Activated naive CD4-positive, alpha-beta T cell treated with anti-CD3 and anti-CD28 coated beads, Interleukin-2, amount 50 U/mL, for 72 hours (primary cell): ENCODE results near the gene LRP5. TPM values are rescaled to one million over a fixed set of nuclear protein-coding genes. Genes with fewer than 3 reads are reported as not detected.
A peak's percentile ranks its signal among the peaks of the same experiment; 100 is the strongest.
"Not testable (repeated sequence)": the region's sequence is repeated elsewhere in the genome, so short reads cannot be mapped to it uniquely, and the experiment has no call there.

Experiments
- ATAC-seq, 2 donors: fragments of 150-1000 bp; cut with Tn5 transposase; 2 replicates each; pipeline ENCODE4 v1.10.0; 2021; ENCODE audit warnings: mild to moderate bottlenecking in 2 of 2, moderate library complexity in 2 of 2
- DNase-seq, 2 donors: peaks; one replicate each; pipeline ENCODE4 v3.0.0; 2021 to 2022; ENCODE audit warnings: low spot score in 2 of 2
- H3K27ac Mint-ChIP-seq, 2 donors: one replicate each; pipeline ENCODE4 v1.8.0; 2022; ENCODE audit warnings: mild to moderate bottlenecking in 2 of 2, mixed read lengths in 2 of 2
- H3K36me3 Mint-ChIP-seq, 2 donors: one replicate each; pipeline ENCODE4 v1.8.0; 2022; ENCODE audit warnings: mixed read lengths in 2 of 2
- H3K9me3 Mint-ChIP-seq, 2 donors: one replicate each; pipeline ENCODE4 v1.8.0; 2022; ENCODE audit warnings: mixed read lengths in 2 of 2
- total RNA-seq, 2 donors: library from RNA; stranded (reverse); gene quantifications; one replicate each; pipeline ENCODE4 v1.2.3, GENCODE V29; 2022

LRP5 gene
- total RNA-seq, 2 donors from 2014 or later: 8.7 to 14.1 TPM

DNA sequence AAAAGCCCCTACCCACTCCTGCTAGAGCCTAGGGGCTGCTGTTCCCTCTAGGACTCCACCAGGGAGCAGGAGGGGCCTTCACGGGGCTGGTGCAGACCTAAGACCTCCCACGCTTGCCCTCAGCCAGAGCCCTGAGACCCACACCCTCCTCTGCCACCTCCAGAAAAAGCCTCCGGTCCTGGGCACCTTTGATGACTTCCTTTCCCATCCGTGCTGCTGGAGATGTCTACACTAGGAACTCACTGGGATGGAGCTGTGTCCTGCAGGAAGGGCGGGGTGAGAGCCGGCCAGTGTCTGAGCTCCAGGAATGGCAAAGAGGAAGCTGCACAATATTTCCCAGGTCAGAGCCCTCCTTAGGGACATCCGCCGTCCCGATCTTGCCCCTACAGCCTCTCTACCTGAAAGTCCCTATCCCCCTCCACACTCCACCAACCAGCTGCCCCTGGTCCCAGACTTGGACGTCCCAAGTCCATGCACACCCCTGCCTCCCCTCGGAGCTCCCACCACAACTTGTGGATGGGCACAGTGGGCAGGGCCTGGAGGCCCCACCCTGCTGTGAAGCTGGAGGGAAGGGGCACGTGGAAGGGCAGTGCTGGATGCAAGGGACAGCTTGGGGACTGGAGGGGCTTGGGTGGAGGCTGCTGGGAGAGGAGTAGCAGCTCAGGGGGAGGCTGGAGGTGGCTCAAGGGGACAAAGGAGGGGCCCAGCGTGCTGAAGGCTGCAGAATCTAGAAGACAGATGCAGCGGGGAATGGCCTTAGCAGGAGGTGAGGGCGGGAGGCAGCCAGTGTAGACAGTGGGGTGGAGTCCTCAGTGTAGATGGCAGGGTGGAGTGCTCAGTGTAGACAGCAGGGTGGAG is 13.5 kb upstream of the LRP5 start:
- Mint-ChIP-seq H3K27ac (no peak overlapping the region), H3K9me3 (no peaks in the 10 kb centered on the region), H3K36me3 (no peaks in the 10 kb centered on the region)
- ATAC-seq: no peak
- DNase-seq: no peak

DNA sequence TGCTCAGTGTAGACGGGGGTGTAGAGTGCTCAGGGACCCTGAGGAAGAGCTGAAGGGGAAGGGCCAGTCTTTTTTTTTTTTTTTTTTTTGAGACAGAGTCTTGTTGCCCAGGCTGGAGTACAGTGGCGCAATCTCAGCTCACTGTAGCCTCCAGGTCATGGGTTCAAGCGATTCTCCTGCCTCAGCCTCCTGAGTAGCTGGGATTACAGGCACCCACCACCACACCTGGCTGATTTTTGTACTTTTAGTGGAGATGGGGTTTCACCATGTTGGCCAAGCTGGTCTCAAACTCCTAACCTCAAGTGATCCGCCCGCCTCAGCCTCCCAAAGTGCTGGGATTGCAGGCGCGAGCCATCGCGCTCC is 12.9 kb upstream of the LRP5 start:
- H3K9me3 Mint-ChIP-seq, H3K36me3 Mint-ChIP-seq, ATAC-seq, H3K27ac Mint-ChIP-seq, DNase-seq: not testable (repeated sequence)

DNA sequence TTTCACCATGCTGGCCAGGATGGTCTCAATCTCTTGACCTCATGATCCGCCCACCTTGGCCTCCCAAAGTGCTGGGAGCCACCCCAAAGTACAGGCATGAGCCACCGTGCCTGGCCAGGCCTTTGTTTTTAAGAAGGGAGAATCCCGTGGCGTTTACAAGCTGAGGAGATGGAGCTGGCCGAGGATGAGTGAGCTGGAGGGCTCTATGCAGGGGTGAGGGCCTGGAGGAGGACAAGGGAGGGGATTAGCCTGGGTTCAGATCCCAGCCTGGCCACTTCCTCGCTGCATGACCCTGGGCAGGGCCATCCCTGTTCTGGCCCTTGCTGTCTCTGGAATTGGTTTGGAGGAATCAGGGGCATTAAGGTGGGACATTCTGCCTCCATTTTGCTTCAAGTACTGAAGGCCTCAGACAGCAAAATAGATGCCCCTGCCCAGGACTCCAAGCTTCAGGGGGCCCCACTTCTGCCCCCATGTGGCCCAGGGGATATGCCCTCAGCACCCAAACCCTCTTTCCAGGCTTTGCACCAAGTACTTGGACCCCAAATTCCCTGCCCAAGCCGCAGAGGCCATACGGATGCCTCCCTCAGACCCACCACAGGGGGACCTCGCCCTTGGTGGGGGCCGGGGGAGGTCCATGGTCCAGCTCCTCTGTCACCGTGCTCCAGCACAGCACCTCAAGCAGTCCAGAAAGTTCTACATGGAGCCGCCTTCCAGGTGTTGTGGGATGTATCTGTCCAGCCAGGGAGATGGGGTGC is 12.1 kb upstream of the LRP5 start:
- Mint-ChIP-seq H3K9me3 (no peaks in the 10 kb centered on the region), H3K27ac (no peak overlapping the region), H3K36me3 (no peaks in the 10 kb centered on the region)
- DNase-seq: no peak
- no peak for ATAC-seq

DNA sequence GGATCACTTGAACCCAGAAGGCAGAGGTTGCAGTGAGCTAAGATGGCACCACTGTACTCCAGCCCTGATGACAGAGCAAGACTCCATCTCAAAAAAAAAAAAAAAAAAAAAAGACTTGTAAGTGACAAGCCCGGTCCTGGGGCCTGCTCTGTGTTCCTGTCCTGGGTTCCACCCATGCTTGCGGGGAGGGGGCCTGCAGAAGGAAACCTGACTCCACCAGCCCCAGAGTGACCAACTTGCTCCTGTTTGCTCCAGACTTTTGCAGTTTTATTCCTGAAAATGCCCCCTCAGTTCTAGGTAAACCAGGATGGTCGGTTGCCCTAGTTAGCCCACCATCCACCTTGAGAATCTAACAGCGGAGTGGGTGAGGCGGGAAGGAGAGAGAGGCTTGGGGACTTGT is 10.1 kb upstream of the LRP5 start:
- no peaks in the 10 kb centered on the region for H3K9me3 Mint-ChIP-seq
- no peak for ATAC-seq
- H3K27ac Mint-ChIP-seq: no peak overlapping the region
- H3K36me3 Mint-ChIP-seq: no peaks in the 10 kb centered on the region
- no peak for DNase-seq

DNA sequence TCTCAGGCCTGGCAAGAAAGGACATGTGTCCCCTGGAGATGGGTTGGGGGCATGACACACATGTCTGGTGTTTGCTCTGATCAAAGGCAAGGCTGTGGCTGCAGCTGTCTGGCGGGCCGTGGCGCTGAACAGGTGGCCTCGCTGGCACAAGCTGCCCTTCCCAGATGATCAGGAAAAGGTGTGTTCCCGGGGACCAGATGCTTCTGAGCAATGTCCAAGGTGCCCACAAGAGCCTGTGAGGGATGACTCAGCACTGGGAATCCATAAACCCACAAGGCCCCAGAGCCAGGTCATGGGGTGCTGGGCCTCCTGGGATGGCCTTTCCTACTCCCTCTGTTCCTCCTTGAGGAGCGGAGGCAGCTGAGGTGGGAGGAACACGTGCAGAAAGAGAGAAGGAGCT is 9.7 kb upstream of the LRP5 start:
- ATAC-seq: no peak
- H3K27ac Mint-ChIP-seq: no peak overlapping the region
- no peaks in the 10 kb centered on the region for H3K36me3 Mint-ChIP-seq
- DNase-seq: no peak
- H3K9me3 Mint-ChIP-seq: no peaks in the 10 kb centered on the region

DNA sequence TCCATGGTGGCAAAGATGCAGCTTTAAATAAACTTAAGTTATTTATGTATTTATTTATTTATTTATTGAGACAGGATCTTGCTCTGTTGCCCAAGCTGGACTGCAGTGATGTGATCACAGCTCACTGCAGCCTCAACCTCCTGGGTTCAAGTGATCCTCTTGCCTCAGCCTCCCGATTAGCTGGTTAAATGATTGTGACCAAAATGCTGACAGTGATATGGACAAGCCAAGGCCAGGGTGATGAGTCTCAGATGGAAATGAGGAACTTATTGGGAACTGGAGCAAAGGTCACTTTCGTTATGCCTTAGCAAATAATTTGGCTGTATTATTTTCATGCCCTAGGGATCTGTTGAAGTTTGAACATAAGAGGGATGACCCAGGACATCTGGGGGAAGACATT is 9.3 kb upstream of the LRP5 start:
- no peak overlapping the region for H3K27ac Mint-ChIP-seq
- no peak for DNase-seq
- no peaks in the 10 kb centered on the region for H3K9me3 Mint-ChIP-seq
- H3K36me3 Mint-ChIP-seq: no peaks in the 10 kb centered on the region
- no peak for ATAC-seq

DNA sequence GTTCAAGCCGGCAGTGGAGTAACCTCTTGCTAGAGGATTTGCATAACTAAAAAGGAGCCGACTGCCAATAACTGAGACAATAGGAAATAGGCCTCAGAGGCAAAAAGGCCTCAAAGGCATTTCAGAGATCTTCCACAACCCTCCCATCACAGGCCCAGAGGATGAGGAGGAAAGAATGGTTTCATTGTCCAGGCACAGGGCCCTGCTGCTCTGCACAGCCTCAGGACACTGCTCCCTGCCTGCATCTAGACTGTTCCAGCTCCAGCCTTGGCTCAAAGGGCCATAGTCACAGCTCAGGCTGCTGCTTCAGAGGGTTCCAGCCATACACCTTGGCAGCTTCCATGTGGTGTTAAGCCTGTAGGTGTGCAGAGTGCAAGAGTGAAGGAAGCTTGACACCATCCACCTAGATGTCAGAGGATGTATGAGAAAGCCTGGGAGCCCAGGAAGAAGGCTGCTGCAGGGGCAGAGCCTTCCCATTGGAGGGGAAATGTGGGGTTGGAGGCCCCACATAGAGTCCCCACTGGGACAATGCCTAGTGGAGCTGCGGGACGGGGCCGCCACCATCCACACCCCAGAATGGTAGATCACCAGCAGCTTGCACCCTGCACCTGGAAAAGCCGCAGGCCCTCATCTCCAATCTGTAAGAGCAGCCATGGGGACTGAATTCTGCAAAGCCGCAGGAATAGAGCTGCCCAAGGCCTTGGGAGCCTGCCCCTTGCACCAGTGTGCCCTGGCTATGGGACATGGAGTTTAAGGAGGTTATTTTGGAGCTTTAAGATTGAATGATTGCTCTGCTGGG is 8.2 kb upstream of the LRP5 start:
- Mint-ChIP-seq H3K9me3 (no peaks in the 10 kb centered on the region), H3K27ac (peak overlapping the region in 1 of 2 donors; percentile 9), H3K36me3 (no peaks in the 10 kb centered on the region)
- ATAC-seq (no peak), DNase-seq (no peak)

DNA sequence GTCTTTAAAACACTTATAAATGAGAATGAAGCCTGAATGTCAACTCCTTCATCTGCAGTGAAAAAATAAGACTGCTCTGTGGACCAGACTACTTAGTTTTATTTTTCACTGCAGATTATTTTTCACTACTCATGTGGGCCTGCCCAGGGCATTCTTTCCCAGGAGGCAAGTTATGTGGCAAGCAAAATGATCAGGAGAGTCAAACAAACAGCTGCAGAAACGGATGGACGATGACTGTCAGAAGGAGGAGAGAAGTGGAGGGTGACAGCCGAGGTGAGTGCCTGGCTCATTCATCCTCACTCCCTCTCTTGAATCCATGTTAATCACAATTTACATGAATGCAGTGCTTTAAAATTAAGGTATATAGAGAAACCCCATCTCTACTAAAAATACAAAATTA is 5.8 kb upstream of the LRP5 start:
- H3K27ac Mint-ChIP-seq: no peak overlapping the region
- H3K36me3 Mint-ChIP-seq: no peaks in the 10 kb centered on the region
- no peak for ATAC-seq
- H3K9me3 Mint-ChIP-seq: no peaks in the 10 kb centered on the region
- DNase-seq: no peak

DNA sequence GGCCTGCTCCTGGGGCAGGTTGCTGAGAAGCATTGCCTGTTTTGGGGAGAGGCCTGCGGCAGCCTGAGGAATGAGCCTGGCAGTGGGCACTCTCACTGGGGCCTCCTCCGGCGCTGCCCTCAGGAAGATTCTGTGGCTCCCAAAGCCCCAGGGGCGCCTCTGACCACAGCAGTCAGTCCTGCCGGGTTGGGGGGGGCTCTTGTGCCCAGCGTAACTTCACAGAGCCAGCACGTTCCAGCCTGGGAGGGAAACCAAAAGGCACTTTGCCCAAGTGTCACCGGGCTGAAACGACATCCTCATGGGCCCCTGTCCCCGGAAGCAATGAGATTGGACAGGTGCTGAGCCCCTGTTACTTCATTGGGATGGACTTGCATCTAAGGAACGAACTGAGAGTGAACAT is 4.3 kb upstream of the LRP5 start:
- DNase-seq (no peak), ATAC-seq (no peak)
- no peaks in the 10 kb centered on the region for H3K36me3 Mint-ChIP-seq
- no peaks in the 10 kb centered on the region for H3K9me3 Mint-ChIP-seq
- H3K27ac Mint-ChIP-seq: no peak overlapping the region

DNA sequence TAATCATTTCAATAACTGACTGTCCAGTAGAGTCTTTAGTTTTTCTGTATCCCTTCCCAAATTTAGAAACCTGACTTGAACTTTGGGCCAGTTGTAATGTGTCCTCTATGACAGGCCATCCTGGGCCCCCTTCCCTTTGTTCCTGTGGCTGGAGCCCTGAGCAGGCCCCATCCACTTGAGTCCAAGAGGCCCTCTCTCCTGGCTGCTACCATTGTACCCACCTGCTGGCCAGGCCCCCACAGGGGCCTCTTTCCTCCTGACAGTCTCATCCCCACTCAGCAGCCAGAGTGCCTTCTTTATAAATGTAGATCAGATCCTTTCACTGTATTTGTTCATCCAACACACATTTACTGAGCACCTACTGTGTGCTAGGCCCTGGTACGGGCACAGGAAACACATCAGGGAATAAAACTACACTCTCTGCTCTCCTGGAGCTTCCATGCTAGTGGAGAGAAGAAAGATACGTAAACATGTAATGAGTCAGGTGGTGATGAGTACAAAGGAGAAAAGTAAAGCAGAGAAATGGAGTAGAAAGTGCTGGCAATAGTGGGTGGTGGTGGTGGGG is 2.7 kb upstream of the LRP5 start:
- no peaks in the 10 kb centered on the region for H3K9me3 Mint-ChIP-seq
- peaks cover 0 to 5% of the 10 kb centered on the region in 2 donors for H3K36me3 Mint-ChIP-seq
- no peak overlapping the region for H3K27ac Mint-ChIP-seq
- no peak for DNase-seq
- ATAC-seq: no peak

DNA sequence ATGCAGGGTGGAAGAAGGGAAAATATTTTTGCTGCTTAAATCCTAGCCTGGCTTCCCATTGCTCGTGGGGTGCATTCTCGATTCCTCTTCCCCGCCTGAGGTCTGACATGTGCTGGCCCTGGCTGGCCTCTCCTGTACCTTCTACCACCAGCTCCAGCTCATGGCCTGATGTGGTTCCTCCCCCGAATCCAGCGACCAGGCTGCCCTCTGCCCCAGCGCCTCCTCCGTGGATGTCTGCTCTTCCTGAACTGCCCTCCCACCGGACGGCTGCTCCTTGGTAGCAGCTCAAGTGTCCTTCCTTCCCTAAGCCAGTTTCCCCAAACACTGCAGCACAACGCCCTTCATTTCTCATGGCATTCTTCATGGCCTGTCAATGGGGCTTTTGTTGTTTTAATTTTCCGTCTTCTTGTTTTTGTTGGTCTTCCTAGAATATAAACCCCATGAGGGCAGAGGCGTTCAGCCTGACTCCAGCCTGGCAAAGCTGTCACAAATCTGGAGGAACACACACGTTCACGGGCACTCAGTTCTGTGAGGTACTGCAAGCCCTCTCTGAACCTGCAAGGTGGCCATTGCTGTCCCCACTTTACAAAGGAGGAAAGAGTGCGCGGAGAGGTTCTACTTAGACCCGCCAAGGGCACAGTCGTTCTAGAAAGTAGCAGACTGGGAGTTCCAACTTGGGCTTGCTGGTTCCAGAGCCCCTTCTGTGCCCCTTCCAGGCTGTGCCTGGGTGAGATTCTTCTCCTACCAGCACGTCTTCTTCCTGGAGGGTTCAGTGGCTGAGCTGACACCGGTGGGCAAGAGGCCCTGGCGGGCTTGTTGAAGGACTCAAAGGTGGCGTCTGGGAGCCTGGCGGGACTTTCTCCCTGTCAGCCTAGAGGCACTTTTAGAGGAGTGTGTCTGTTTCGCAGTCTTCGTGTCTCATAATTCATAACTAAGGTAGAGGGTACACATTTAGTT is 953 bp upstream of the LRP5 start:
- H3K27ac Mint-ChIP-seq: no peak overlapping the region
- peaks cover 0 to 5% of the 10 kb centered on the region in 2 donors for H3K36me3 Mint-ChIP-seq
- DNase-seq: no peak
- no peaks in the 10 kb centered on the region for H3K9me3 Mint-ChIP-seq
- no peak for ATAC-seq

DNA sequence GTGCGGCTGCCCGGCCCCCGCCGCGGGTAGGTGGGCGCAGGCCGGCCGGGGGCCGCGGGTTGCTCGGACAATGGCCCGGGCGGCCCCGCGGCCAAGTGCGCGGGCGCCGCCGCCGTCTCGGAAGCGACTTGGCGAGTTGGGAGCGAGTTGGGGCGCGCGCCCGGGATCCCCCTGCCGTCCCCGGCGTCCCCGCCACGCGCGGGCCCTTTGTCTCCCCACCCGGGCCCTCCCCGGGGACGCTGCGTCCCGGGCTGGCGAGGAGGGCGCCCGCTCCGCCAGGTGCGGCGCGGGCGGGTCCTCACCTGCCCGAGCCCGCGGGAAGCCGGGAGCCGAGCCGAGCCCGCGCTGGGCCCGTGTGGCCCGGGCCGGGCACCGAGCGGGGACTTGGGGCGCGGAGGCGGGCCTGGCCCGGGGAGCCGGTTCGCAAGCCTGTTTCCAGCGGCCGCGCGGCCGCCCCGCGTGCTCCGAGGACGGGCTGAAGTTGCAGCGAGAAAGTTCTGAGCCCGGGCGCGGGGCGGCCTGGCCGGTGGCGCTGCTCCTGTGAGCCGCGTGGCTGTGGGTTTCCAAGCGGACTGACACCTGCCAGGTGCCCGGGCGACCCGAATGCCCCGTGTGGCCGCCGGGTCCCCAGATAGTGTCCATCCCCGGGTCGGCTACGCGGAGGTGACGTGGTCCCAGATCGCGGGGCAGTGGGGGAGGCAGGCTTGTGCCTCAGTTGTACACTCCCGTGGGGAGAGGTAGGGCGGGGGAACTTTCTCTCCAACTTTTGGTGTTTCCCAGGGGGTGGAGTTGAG is 586 bp downstream of the LRP5 start:
- Mint-ChIP-seq H3K27ac (peak overlapping the region; percentile 68 to 86), H3K9me3 (no peaks in the 10 kb centered on the region), H3K36me3 (peaks cover 0 to 5% of the 10 kb centered on the region in 2 donors)
- ATAC-seq (peak; percentile 54 to 58), DNase-seq (peak in 1 of 2 donors; percentile 37)

DNA sequence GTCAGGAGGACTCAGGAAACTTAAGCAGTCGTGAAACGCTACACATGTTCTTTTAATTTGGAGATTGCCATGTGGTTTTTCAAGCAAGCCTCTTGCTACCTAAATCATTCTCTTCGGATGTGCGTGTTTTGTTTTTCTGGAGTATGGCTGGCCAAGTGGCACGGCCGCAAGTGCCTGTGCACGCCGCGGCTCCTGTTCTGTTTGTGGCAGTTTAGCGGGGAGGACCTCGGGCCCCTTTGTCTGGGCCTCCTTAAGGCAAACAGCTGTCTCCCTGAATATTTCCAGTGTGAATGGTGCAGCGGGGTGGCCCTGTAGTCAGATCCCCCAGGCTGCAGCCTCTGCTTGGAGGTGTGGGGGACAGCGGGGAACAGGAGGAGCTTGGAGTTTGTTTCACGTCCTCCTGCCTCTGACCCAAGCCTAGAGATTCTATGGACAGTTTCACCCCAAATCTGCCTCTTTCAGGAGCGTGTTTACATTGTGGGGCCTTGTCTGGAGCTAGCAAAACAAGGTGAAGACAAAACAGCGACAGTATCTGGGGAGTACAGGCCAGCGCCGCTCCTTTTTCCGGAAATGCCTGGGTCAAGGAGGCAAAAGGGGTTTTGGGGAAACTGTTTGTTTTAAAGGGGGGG is 1.3 kb downstream of the LRP5 start:
- H3K27ac Mint-ChIP-seq: peak overlapping the region; percentile 68 to 86

DNA sequence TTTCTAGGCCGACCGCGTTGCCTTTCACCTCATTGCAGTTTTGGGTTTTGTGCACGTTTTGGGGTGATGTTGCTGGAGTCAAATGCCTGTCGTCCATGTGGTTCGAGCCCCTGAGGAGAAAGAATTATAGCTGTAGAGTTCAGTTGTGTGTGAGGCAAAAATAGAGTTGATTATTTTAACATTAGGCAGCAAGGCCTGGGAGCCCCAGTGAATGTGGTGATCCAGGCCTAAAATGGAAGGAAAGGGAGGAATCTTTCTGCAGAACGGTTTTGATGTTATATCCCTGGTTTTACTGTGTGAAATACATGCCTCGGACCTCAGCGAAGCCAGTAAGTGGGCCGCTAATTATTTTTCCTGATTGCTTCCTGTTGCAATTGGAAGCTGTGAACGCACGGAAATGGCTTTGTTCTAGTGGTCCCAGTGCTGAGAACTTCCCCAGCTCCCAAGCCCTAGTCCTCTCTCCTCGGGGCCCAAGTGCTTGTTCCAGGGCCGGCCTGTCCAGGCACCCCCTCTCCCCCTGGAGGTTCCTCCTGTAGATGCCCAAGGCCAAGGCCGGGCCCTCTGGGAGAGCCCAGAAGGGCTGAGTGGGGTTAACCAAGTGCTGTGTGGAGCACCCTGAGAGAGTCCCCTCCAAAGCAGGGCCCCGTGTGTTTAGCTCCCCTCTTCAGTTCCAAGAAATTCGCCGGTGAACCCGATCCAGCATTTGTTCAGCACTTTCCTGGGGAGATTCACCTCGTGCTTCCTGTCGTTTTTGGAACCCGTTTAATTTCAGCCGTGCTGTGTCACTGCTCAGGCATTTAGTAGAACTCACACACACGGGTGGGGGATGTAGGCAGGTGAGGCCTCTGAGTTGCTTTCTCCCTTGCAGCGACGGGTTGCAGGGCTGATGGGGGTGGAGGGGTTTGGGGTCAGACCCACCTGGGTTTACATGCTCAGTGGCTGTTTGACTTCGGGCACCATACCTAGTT is 2.1 kb downstream of the LRP5 start:
- H3K27ac Mint-ChIP-seq: no peak overlapping the region
- H3K36me3 Mint-ChIP-seq: peaks cover 0 to 5% of the 10 kb centered on the region in 2 donors
- ATAC-seq (no peak), DNase-seq (no peak)
- no peaks in the 10 kb centered on the region for H3K9me3 Mint-ChIP-seq

More for the DNA sequence above, 1.3 kb downstream of the LRP5 start:
- Mint-ChIP-seq H3K36me3 (peaks cover 0 to 5% of the 10 kb centered on the region in 2 donors), H3K9me3 (no peaks in the 10 kb centered on the region)
- ATAC-seq: peak; percentile 8 to 23
- no peak for DNase-seq
